Urinary bladder (tissue), 4 donors: ENCODE data around the gene RAPGEF3. TPM values are rescaled to one million over a fixed set of nuclear protein-coding genes. Genes with fewer than 3 reads are reported as not detected.

Experiments used
- DNase-seq: peaks from one replicate; pipeline ENCODE4 v3.0.0-alpha.2; 2015; ENCODE audit errors: extremely low spot score
- H3K27ac ChIP-seq: one replicate; pipeline ENCODE4 v1.5.1; 2013; ENCODE audit warnings: low read depth, mild to moderate bottlenecking, moderate library complexity
- H3K36me3 ChIP-seq: one replicate; pipeline ENCODE4 v1.6.1; 2013; ENCODE audit warnings: mild to moderate bottlenecking, moderate library complexity; ENCODE audit not compliant: insufficient read depth
- H3K4me1 ChIP-seq: one replicate; pipeline ENCODE4 v1.6.1; 2013; ENCODE audit warnings: mild to moderate bottlenecking, moderate library complexity; ENCODE audit not compliant: insufficient read depth
- H3K4me3 ChIP-seq: one replicate; pipeline ENCODE4 v1.5.1; 2013; ENCODE audit warnings: low read depth, low read length
- WGBS: extraction: QIAGEN DNeasy Blood & Tissue Kit; methylation state at CpG from one replicate; pipeline ENCODE4 v1.1.7; 2013; 5-methylcytosine and 5-hydroxymethylcytosine counted together
- polyA plus RNA-seq: library from polyadenylated mRNA; stranded (reverse); fragments of 200-250 nt; gene quantifications from one replicate; pipeline ENCODE4 v1.2.3, GENCODE V29; 2013
- total RNA-seq: library from RNA; depleted of rRNA; stranded (reverse); fragments of >200 nt; gene quantifications from one replicate; pipeline ENCODE4 v1.2.3, GENCODE V29; 2014
- donor health status: healthy with polysubstance abuse.
- donor health status: healthy.

RAPGEF3 gene
- total and polyA plus RNA-seq, 2 donors, result 17.2 to 38.7 TPM

DNA sequence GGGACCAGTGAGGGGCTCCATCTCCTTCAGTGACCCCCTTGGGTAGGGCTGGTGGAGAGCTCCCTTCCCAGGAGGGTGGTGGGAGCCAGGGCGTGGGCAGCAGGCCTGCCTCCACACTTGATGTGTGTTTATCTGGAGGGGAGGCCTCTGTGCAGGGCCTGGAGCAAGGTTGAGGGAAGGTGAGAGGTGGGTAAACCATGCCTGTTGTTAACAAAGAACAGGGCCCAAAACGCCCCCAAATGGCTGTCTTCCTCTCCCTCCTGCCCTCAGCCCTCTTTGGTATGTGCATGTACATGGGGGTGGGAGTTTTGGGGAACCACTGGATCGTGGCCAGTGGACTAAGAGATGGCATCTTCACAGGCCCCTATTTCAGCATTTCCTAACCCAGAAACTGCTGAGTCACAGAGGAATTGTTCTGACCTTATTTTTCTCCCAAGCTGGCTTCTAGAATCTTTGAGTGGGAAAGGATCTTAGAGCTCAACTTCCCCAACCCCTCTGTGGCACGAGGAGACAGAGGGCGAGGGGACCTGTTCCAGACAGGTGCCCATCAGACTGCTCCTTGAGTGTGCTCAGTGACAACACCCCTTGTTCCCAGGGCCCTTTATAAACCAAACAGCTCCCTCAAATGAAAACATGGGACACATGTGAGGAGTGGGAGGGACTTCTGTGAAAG lies 17.9 kb upstream of the RAPGEF3 start:
- 64% methylated on average over 5 of the region's 5 CpGs for WGBS
- Histone ChIP-seq H3K36me3 (no peaks in the 10 kb centered on the region), H3K4me3 (no peak overlapping the region), H3K27ac (no peak overlapping the region), H3K4me1 (no peaks in the 10 kb centered on the region)
- no peak for DNase-seq

DNA sequence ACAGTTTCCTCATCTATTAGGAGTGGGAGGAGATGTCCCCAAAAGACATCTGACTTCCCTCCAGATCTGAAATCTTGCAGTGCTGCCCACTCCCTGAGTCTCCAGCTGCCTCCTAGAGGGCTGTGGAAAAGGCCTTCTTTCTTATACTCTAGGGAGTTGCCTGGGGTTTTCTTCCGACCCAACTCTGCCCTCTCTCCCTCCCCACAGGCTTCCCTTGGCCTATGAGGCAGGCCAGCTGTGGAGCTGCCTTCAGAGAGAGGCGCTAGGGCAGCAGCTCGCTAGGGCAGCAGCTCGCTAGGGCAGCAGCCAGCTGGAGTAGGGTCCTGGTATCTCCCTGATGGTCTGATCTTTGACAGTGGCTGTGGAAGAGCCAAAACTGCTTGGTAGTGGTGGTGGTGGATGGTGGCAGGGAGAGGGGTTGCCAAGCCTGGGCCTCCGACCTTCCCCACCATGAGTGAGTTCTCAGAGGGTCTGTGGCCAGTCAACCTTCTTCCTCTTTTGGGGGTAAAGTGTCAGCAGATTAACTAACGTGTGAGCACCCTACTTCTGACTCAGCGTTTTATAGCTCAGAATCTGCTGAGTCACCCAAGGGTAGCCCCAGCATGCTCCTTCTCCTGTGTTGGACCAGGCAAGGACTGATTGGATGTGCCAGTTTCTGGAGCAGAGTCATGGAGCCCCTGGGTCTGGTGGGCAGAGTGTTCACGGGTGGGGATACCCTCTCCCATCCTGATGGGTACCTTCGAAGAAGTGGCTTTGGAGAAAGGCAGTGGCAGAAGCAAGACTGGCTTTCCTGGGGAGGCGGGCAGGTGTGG lies 16.6 kb upstream of the RAPGEF3 start:
- H3K27ac ChIP-seq, result no peak overlapping the region
- no peak overlapping the region for H3K4me3 ChIP-seq
- no peaks in the 10 kb centered on the region for H3K4me1 ChIP-seq
- WGBS, result 74% methylated on average over 10 of the region's 10 CpGs
- no peaks in the 10 kb centered on the region for H3K36me3 ChIP-seq
- no peak for DNase-seq

DNA sequence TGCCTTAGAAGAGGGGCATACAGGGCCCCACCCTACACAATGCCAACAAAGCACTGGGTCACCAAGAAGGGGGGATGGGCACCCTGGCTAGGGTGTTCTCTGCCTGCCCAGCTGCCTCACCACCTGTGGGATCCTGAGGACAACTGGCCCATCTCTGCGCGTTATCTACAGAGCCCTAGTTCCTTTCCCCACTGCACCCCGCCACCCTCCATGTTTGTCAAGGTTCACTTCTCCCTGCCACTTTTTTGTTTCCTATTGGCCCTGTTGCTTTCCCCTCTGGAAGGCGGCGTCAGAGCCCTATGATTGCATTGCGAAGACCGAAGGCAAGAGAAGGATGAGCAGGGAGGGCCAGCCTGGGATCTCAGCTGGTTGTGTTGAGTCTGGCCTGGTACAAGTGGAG lies 16.0 kb upstream of the RAPGEF3 start:
- WGBS, result 95% methylated on average over 7 of the region's 7 CpGs

DNA sequence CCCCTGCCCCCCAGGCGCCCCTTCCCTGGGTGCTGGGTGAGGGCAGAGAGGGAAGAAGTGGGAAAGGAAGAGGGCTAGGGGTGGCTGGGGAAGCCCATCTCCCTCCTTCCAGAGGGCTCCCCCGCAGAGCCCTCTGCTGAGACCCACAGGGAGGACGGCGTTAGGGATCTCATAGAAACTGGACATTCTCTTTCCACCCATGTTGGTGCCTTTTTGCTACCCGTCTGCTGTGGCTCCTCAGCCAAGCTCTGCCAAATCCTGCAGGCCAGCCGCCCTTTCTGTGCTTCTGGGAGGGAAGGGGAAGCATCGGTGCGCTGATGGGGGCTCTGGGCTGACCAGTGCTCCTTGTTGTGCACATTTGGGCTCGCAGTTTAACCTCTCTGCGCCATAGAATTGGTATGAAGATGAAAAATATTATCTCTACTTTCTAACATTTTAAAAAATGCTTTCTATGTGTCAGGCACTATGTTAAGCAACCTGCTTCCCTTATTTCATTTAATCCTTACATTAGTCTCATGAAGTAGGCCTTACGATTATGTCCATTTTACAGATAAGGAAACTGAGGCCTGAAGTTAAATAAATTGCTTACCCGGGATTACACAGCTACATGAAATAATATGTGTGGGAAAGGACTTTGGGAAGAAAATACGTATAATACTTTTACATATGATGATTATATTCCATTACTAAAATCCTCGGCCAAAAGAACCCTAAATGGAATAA lies 15.3 kb upstream of the RAPGEF3 start:
- DNase-seq, result no peak
- Histone ChIP-seq H3K4me1 (no peaks in the 10 kb centered on the region), H3K27ac (no peak overlapping the region), H3K36me3 (no peaks in the 10 kb centered on the region), H3K4me3 (peak overlapping the region; percentile 91)
- 60% methylated on average over 14 of the region's 14 CpGs for WGBS

More for the DNA sequence above, 16.0 kb upstream of the RAPGEF3 start:
- Histone ChIP-seq H3K36me3 (no peaks in the 10 kb centered on the region), H3K27ac (no peak overlapping the region), H3K4me1 (no peaks in the 10 kb centered on the region), H3K4me3 (no peak overlapping the region)
- DNase-seq, result no peak

DNA sequence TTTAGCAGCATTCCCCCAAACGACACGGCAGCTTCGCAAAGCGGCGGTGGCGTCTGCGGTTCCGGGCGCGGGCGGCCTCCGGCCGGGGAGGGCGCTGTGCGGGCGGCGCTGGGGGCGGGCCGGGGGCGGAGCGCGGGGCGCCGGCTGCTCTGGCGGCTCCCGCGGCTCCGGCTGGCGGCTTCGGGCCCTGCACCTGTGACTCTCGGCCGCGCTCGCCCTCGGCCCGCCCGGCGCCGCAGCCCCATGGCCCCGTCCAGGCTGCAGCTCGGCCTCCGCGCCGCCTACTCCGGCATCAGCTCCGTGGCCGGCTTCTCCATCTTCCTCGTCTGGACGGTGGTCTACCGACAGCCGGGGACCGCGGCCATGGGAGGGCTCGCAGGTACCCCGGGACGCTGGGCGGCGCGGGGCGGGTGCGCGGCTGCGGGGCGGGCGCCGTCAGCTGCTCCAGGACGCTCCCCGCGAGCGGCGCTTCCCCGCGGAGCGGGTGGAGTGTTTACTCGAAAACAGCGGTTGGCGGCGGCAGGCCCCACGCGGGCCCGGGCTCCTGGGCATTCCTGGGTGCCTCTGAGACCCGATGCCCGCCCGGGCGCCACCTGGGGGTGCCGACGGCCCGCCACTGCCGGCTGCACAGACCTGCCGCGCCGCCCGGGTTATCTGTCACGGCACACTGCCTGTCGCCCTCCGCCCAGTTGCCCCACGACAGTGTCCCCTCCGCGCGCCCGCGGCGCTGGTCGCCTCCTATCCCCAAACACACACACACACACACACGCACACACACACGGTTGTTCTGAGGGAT lies 14.6 kb upstream of the RAPGEF3 start, which contains the start of gene SLC48A1:
SLC48A1 (plus strand) TSS at position 177 of the 796 bp plus-strand sequence; CDS start at position 244, 67 bp downstream.
- H3K4me1 ChIP-seq, result no peaks in the 10 kb centered on the region
- H3K27ac ChIP-seq, result peak within 1 kb of the TSS; percentile 52
- DNase-seq, result no peak
- no peaks in the 10 kb centered on the region for H3K36me3 ChIP-seq
- peak within 1 kb of the TSS; percentile 91 for H3K4me3 ChIP-seq
- under 1% methylated on average over 106 of the region's 106 CpGs for WGBS

DNA sequence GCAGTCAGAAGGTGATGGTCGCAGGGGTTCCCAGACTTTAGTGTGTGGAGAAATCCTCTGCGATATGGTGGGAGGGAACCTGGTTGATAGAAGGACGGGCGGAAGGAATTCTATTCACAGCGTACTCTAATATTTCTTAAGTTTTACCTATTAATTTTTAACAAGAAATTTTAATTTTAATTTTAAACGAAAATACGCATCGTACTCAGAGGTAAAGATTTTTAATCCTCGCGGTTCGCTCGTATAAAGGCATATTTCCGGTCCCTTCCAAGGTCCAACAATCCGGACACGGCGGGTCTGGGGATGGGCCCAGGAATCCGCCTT lies 14.0 kb upstream of the RAPGEF3 start:
- H3K4me3 ChIP-seq, result peak overlapping the region; percentile 91
- WGBS, result 11% methylated on average over 17 of the region's 17 CpGs
- no peak for DNase-seq
- H3K27ac ChIP-seq, result no peak overlapping the region
- H3K36me3 ChIP-seq, result no peaks in the 10 kb centered on the region
- H3K4me1 ChIP-seq, result no peaks in the 10 kb centered on the region

DNA sequence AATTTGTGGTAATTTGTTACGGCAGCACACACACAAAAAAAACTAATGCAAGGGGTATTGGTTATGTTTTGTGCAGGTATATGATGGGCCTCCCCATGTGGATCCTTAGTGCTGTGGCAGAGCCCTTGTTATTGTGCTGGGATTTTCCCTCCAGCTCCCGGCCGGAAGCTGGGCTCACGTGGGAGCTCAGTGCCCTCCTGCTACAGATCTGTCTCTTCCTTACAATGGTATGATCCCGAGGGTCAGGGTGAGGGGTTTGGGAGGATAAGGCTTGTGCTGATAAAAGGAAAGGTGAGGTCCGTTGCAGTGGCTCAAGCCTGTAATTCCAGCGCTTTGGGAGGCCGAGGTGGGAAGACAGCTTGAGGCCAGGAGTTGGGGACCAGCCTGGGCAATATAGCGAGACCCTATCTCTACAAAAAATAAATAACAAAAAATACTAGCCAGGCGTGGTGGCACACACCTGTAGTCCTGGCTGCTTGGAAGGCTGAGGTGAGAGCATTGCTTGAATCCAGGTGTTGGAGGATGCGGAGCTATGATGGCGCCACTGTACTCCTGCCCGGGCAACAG lies 13.5 kb upstream of the RAPGEF3 start:
- Histone ChIP-seq H3K27ac (no peak overlapping the region), H3K36me3 (no peaks in the 10 kb centered on the region), H3K4me1 (no peaks in the 10 kb centered on the region), H3K4me3 (no peak overlapping the region)
- no peak for DNase-seq
- WGBS, result 77% methylated on average over 13 of the region's 13 CpGs

DNA sequence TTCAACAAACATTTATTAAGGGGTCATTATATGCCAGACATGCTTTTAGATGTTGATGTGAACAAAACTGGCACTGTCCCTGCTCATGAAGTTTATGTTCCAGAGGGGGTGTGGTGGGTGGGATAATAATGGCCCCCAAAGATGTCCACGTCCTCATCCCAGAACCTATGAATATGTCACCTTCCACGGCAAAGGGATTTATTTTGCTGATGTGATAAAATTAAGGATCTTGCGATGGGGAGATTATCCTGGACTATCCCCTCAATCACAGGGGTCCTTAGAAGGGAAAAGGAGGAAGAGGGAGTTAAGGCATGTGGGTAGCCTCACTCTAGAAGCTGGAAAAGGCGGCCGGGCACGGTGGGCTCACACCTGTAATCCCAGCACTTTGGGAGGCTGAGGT lies 12.6 kb upstream of the RAPGEF3 start:
- Histone ChIP-seq H3K4me1 (no peaks in the 10 kb centered on the region), H3K4me3 (no peak overlapping the region), H3K27ac (no peak overlapping the region), H3K36me3 (no peaks in the 10 kb centered on the region)
- DNase-seq, result no peak
- 80% methylated on average over 6 of the region's 6 CpGs for WGBS

DNA sequence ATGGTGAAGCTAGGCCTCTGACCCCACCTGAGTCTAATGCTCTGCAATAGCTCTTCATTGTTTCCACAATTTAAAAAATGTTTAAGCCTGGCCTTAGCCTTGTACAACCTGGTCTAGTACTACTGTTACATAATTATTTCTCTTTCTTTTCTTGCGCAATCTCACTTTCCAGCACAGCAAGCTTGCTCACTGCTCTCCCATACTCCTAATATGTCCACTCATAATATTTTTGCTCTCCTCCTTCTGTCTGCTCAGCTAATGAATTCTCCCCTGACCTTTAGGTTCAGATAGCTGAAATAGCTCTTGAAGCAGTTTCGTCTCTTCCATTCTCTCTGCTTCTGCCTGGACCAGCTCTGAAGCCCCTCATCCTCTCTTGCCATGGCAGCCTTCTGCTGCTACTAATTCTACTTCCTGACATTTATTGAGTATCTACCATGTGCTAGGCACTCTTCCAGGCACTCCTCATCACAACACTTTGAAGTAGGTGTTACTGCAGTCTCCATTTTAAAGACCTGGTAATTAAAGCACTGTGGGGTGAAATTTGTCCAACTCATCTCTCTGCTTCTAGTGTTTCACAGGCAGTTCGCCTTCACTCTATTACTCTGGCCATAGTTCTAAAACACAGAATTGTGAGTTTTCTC lies 11.5 kb upstream of the RAPGEF3 start:
- Histone ChIP-seq H3K36me3 (no peaks in the 10 kb centered on the region), H3K27ac (no peak overlapping the region), H3K4me3 (no peak overlapping the region), H3K4me1 (no peaks in the 10 kb centered on the region)
- WGBS, result 86% methylated on average over 3 of the region's 3 CpGs
- no peak for DNase-seq

DNA sequence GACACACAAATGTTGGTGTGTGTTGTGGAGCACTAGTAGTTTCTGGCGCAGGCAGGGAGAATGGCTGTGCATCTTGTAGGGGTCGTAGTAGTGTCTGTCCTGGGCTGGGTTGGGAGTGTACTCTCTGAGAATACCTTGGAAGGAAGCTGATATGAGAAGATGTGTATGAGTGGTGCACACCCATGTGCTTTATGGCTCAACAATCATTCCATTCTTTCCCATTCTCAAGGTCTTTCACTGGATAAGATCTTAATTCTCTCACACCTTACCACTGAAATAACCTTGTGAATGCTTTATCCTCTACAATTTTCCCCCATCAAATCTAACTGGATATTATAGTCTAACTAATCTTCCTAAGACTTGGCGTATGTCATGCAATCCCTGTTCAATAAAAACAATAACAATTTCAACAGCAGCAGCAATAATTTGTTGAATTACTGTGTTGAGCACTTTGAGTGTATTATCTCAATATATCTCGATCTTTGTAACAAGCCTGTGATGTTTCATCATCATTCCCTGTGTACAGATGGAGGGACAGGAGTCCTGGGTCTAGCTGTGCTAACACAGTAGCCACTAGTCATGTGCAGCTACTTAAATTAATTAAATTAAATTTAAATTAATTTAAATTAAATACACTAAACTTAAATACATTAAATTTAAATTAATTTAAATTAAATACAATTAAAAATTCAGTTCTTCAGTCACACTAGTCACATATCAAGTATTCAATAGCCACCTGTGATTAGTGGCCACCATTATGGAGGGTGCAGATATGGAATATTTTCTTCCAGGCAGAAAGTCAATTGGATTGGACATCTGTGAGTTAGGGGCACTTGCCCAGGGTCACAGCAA lies 10.8 kb upstream of the RAPGEF3 start:
- Histone ChIP-seq H3K4me3 (no peak overlapping the region), H3K4me1 (no peaks in the 10 kb centered on the region), H3K36me3 (no peaks in the 10 kb centered on the region), H3K27ac (no peak overlapping the region)
- WGBS, result 83% methylated on average over 4 of the region's 4 CpGs
- no peak for DNase-seq

DNA sequence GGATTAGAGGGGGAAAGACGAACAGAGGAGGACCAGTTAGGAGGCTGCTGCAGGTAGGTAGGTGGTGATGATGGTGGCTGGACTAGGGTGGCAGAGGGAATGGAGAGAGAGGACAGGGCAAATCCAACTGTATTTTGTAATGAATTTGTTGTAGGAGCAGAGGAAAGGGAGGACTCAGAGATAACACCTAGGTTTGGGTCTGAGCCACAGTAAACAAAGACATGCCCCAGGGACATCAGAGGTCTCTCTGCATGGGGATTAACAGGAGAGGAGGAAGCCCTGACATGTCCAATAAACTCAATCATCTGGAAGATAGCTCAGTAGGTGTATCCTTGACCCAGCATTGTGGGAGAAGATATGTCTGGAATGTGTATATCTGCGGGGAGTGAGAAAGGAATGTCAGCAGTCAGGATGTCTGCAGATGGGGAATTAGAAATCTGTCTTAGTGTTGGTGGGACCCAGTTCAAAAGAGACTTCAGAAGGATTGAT lies 9.7 kb upstream of the RAPGEF3 start:
- Histone ChIP-seq H3K36me3 (no peaks in the 10 kb centered on the region), H3K27ac (no peak overlapping the region), H3K4me1 (no peaks in the 10 kb centered on the region), H3K4me3 (no peak overlapping the region)
- WGBS, result 45% methylated on average over 2 of the region's 2 CpGs
- DNase-seq, result no peak

DNA sequence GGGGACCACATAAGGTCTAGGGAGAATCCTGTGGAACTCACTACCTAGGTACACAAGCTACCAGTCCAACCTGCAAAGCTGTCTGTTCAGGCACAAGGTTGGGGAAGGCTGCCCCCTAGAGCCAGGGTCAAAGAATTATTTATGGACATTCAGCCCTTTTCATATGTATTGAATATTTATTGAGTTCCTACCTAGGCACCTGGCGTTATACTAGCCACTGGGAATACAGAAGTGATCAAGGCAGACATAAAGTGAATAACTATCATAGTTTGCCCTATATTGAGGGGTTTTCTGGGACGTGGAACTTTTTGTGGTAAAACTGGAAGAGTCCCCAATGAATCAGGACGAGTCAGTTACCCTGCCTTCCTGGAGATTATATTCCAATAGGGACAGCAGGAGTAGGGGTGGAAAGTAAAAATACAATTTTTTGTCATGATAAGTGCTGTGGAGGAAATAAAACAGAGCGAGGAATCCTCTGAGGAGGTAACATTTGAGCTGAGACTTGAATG lies 8.6 kb upstream of the RAPGEF3 start:
- Histone ChIP-seq H3K36me3 (no peaks in the 10 kb centered on the region), H3K4me1 (no peaks in the 10 kb centered on the region), H3K27ac (no peak overlapping the region), H3K4me3 (no peak overlapping the region)
- DNase-seq, result no peak
- 54% methylated on average over 4 of the region's 4 CpGs for WGBS
